ENCODE data around the gene TBCD.

TBCD gene

DNA sequence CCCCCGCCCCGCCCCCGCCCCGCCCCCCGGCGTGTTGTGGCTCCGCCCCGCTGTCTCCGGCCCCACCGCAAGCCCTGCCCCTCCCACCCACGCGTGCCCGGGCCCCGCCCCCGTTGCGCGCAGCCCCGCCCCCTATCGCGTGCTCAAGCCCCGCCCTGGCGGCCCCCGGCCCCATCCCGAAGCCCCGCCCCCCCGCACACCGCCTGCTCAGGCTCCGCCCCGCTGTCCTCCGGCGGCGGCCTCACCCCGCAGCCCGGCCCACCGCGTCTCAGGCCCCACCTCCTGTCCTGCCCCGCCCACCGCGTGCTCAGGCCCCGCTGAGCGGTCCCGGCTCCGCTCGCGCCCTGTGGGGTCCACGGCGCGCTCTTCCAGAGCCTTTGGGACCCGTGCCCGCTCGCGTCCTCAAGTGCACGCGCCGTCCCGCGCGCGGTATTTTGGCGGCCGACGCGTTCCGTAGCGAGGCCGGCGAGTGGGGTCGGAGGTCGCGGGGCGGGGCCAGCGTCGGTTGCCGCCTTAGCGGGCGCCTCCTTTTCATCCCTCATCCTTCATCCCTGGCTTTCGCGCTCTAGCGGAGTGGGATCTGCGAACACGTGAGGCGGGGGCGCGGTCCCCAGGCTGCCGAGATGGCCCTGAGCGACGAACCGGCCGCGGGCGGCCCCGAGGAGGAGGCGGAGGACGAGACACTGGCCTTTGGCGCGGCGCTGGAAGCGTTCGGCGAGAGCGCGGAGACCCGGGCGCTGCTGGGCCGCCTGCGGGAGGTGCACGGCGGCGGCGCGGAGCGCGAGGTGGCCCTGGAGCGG, at the start of gene TBCD:
Gene TBCD (plus strand): TSS at position 495 of the 800 bp plus-strand sequence. CDS start 129 bp downstream, at position 624.
- peak; percentile 89 to 97 for DNase-seq

DNA sequence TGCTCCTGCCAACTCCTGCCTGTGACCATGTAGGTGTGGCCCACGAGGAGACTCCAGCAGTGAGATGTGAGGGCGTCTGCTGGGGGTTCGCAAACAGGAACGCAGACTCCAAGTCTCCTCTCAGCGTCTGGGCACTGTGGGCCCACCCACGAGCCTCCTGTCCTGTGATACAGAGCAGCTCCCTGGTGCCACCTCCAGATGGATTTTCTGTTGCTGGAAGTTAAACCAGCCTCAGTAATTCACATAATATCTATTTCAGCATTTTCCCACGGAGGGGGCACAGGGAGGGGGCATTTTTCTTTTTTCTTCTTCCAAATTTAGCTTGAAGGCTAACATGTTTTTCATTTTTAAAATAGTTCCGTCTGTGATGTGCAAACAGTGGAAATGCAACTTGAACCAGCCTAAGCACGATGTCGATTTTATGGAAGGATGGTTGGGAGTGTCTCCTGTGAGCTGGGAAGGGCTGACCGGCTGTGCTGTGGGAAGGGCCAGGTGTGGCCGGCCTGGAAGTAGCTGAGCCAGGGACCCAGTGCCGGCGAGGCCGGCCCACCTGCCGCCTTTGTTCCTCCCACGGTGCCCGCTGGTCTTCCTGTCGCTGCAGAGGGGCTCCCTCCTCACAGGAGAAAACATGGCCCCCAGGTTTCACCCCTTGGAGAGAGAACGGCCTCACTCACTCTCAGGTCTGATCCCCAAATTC, 49.5 kb upstream of the TBCD start:
- no peak for DNase-seq

DNA sequence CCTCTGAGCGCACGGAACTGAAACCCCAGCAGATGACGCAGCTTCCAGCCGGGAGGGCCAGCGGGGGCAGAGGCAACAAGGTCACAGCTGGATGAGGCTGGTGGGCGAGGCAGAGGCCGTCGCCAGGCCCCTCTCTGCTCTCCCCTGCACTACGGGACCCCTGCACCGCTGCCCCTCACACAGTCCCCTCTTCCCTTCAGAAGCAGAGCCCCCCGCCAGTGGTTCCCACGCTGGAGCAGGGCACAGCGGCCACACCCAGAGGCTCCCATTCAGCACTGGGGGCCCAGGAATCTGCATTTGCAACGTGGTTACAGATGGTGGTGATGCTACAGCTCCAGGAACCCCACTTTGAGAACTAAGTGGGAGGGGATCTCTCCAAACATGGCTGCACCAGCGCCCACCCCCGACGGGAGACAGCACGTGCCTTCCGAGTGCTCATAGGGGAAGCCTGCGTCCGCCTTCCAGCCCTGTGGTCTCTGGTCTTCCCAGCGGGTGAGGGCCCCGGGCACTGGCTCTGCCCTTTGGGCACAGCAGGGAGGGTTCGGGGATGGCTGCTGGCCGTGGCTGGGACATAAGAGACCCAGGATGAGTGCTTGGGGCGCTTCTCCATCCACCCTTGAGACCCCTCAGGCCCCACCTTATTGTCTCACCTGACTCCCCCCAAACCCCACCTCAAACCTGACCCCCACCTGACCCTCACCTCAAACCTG, 48.7 kb upstream of the TBCD start:
- no peak for DNase-seq

DNA sequence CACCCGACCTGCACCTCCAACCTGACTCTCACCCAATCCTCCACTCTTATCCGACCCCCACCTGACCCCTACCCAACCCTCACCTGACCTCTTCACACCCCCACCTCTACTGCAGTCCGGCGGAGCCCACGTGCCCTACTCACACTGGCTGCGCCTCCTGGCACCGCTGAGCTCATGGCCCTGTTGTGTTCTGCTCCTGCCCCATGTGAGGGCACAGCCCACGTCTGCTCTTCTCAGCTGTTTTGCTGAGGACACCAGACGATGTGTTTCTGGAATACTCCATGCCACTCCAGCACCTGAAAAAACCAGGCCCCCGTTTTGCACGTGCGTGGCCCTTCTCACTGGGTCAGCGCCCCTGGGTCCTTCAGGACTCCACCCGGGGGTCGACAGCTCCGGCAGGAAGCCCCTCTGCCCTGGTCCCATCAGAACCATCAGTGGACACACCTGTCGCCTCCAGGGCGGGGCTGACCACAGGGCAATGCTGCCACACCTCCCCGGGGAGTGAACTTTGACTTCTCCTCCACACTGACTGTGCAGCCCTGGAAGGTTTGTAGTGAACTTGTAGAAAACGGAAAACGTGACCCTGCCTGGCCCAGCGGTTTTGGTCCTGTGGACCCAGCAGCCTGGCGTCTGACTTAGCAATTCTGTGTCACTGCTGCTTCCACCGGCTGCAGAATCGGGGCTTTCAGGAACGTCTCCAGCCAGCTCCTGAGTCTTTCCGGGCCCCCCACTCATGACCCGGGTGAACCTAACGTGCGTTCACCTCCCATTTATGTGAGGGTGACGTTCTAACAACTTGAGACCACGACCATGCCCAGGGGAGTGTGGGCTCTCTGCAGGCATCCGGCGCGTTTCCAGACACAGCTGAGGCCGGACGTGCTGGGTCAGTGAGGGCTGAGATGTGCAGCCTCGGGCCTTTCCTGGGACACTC, 47.7 kb upstream of the TBCD start:
- DNase-seq = no peak

DNA sequence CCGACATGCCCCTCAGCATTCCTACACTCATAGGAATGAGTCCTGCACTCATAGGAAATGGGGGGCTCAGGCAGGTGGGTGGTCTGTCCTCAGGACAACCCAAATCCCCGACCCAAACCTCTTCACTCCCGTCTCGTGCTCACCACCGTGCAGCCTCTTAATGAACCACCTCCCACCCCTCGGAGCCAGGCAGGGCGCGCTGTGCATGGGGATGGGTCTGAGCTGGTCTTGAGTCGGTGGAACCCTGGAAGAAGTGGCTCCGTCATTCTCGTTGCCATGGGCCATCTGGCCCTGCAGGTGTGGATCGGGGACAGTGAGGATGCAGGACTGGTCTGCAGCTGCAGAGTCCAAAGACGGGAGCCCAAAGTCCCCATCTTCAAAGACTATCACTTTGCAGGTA, 47.0 kb upstream of the TBCD start:
- no peak for DNase-seq

DNA sequence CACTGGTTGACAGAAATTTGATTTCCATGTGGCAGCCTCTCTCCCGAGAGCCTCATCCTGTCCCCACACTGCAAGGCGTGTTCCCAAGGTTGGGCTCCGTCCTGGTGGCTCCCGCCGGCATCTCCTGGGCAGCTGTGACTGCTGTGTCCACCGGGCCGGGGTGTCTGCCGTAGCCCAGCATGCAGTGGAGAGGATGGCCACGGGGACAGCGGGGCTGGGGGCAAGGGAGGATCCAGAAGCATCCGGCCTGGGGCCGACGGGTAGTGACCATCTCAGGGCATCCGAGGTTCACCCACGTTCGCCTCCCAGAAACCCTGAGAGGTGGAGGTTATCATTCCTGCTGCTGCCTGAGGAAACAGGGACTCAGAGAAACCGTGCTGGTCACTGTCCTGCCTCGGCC, 46.1 kb upstream of the TBCD start:
- DNase-seq = no peak

DNA sequence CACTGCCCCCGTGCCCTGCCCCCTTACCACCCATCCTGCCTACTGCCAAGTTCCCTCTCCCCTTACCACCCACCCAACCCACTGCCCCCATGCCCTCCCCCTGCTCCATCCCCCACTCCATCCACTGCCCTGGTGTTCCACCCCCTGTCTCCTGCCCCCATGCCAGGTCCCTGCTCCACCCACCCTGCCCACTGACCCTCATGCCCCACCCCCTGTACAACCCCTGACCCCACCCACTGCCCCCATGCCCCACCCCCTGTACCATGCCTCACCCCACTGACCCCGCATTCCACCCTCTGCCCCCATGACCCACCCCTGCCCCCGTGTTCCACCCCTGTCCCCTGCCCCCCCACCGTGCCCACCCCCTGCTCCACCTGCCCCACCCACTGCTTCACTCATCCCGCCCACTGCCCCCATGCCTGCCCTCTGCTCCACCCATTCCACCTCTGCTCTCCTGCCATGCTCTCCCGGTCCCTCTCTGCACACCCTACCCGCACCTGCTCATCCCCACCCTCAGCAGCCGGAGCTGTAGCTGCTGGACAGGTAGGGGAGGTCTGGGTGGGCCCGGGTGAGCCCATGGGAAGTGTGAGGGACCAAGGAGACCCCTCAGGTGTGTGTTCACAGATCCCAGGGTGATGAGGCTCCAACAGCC, 42.7 kb upstream of the TBCD start:
- no peak for DNase-seq

DNA sequence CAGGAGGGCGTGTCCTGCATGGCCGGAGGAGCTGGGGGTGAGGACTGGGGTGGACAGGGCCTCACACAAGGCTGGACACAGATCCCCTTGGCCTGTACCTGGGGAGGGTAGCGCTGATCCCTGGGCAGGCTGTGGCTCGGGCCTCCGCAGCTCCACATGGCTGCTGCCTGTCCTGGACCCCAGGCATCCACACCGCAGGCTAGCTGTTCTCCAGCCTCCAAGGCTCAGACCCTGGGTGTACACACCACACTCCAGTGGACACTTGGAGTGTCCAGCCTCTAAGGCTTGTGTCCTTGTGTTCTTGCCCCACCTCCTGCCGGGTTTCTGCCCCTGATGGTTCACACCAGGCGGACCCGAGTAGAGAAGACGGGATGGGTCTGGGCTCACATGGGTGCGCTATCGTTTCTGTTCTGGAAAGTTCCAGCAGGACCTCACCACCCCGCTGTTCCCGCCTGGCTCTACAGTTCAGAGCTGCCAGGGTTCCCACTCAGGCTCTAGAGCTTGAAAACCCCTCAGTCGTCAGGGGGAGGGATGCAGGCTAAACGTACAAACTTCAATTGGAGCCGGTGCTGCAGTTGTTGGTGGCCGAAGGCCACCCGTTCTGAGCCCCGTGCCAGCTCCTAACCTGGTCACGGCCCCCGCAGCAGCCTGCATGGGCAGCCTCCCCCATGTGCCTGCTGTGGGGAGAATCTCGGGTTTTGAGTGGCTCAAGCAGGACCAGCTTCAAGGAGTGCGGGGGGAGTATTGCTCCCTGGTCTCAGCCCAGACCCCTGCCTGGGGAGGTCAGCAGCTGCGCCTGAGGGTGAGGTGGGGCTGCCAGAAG, 42.0 kb upstream of the TBCD start:
- no peak for DNase-seq

DNA sequence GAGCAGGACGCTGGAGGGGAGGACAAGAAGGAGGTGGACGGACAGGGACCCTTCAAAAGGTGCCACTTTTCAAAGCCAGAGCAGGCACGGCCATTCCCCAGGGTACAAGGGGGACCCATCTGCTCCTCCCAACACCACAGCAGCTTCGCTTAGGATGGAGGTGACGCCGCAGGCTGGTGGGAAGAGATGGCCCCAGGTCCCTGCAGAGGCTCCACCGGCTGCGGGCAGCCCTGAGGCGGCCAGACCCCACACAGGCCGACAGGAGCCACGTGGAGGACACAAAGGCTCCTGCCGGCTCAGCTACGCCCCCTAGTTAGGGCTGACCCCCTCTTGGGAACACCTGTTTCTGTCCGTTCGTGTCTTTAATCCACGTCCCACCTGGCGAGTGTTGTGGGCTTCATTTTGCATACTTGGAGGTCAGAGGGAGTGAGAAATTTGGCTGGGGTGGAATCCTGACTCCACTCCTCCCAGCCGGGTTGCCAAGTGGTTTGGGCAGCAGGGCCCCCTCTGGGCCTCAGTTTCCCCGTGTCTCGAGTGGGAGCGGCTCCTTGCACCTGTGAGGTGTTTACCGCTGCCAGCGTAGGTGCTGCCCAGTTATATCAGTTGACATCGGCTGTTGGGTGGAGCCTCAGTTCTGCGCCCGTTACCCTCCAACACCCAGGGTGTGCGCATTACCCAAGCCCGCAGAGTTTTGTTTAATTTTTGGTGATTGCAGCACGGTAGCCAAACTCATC, 41.2 kb upstream of the TBCD start:
- no peak for DNase-seq

DNA sequence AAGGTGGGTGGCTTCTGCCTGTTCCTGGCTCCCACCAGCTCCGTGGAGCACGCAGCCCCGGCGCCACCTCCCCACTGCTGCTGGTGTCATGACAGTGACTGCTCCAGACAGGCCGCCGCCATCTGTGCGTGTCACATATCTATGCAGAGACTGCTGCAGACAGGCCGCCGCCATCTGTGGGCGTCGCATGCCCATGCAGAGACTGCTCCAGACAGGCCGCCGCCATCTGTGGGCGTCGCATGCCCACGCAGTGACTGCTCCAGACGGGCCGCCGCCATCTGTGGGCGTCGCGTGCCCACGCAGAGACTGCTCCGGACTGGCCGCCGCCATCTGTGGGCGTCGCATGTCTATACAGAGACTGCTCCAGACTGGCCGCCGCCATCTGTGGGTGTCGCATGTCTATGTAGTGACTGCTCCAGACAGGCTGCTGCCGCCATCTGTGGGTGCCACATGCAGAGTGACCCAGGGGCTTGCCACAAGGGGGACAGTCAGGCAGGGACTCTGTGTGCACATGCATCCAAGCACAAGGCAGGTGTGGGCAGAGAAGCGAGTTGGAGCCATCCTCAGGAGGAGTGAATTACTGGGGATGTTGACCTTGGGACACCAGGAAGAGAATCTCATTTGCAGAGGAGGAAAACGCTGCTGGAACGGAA, 38.7 kb upstream of the TBCD start:
- DNase-seq = no peak

DNA sequence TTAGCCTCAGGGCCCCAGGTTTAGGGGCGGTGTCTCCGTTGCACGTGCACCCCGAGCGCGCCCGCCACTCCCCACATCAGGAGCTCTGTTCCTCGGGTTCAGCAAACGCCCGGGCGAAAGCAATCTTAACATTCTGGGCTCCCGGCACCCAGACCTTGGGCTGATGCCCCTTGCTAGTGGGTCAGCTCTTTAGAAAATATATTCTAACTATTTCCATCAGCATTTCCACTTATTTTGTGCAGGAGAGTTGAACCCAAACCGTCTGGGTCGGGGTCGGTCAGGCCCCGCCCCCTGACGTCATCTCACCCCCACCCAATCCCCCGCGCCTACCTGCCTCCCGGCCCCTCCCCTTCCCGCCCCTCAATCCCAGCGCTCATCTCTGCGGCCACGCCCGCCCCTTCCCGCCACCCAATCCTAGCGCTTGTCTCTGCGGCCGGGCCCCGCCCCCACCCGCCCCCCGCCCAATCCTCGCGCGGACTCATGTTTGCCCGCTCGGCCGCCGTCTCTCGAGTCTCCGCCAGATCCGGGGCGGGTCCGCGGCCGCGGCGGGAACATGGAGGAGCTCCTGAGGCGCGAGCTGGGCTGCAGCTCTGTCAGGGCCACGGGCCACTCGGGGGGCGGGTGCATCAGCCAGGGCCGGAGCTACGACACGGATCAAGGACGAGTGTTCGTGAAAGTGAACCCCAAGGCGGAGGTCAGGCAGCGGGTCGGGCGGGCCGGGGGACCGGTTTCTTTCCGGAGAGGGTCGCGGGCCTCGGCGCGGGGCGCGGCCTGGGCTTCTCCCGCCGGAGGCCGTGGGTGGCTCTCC, 35.5 kb upstream of the TBCD start, which contains the start of gene FN3KRP:
Gene FN3KRP (plus strand): TSS at position 504 of the 808 bp plus-strand sequence. CDS start 50 bp downstream, at position 554.
- DNase-seq = peak; percentile 86 to 89

DNA sequence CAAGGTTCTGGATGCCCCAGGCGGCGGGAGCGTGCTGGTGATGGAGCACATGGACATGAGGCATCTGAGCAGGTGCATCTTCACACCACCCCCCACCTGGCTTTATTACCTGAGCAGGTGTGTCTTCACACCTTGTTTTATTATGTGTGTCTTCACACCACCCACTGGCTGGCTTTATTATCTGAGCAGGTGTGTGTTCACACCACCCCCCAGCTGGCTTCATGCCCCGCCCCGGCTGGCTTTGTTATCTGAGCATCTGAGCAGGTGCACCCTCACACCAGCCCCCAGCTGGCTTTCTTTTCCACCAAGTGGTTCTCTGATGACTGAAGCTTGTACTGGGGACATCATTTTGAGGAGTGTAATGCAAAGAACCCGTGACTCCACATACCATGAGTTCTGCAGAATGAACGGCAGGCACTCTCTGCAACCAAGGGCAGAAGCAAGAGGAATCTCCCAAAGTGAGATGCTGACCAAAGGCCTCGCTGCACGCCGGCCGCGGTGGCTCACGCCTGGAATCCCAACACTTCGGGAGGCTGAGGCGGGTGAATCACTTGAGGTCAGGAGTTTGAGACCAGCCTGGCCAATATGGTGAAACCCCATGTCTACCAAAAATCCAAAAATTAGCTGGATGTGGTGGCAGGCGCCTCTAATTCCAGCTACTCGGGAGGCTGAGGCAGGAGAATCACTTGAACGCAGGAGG, 32.7 kb upstream of the TBCD start:
- no peak for DNase-seq

DNA sequence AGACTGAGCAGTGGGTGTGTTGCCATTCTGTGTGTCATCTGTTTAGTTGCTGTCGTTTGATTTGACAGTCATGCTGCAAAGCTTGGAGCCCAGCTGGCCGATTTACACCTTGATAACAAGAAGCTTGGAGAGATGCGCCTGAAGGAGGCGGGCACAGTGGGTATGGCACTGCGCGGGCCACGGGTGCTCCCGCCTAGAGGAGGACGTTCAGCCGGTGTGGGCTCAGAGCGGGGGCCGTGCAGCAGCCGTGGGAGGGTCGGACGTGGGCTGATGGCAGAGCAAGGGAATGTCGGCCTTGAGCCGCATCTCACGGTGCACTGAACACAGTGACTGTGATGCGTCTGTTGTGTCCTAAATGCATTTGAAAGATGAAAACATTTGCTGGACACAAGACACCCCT, 31.7 kb upstream of the TBCD start:
- DNase-seq = no peak

DNA sequence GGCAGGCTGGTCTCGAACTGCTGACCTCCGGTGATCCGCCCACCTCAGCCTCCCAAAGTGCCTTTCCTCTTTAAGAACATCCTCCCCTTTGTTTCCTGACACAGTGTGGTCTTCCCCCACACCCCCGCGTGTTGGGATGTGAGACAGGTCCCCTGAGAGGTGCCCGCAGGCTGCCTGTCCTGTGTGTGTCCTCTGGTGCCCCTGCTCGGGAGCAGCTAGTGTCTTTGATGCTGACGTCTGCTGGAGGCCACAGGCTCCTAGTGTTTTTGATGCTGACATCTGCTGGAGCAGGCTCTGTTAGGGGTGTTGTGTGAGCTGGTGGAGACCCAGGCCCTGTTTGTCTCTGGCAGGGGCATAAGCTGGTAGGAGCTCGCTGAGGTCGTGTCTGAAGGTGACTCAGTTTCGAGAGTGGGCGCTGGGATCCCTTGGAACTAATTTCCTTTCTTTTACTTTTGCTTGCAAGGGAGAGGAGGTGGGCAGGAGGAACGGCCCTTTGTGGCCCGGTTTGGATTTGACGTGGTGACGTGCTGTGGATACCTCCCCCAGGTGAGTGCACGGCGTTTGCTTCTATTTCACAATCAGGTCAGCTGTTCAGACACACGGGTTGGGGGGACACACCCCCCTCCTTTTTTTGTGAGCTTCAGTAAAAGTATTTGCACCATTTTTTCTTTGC, 29.4 kb upstream of the TBCD start:
- no peak for DNase-seq

DNA sequence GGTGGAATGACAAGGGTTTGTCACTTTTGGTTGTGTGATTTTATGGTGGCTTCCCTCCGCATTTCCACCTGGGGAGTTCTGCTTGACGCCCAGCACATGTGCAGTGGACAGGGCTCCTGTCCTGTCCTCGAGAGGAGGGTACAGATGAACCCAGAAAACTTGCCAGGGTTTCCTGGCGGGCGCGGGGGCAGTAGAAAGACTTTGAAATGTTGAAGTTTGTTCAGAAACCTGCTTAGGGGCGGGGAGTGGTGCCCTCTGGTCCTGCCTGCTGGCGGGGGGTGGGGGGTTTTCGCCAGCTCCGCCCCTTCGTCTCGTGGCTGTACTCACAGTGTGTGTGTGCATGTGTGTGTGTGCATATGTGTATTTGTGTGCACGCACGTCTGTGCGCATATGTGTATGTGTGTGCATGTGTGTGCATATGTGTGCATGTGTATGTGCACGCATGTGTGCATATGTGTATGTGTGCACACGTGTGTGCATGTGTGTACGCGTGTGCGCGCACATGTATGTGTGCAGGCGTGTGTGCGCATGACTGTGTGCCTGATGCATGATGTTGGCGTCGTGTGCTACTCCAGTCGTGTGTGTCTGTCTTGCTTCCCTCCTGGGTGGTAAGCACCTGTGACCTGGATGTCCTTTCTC, 28.6 kb upstream of the TBCD start:
- DNase-seq = no peak

DNA sequence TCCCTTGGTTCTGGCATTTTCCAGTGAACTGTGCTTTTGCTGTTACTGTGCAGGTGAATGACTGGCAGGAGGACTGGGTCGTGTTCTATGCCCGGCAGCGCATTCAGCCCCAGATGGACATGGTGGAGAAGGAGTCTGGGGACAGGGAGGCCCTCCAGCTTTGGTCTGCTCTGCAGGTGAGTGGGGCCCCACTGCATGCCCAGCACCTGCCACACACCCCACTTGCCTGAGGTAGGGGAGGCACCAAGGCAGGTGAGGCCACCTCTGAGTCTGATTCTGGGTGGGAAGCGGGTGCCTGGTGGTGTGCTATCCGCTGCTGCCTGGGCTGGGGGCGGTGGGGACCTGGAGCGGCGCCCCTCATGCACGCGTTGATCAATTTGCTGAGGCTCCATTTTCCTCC, 25.4 kb upstream of the TBCD start:
- DNase-seq = no peak

Measured in NCI-H1930 (cell line).